H9 (cell line): ENCODE data around the gene PGLYRP4. TPM values are rescaled to one million over a fixed set of nuclear protein-coding genes. Genes with fewer than 3 reads are reported as not detected.

ENCODE experiments used
- DNase-seq: peaks from one replicate; pipeline ENCODE4 v3.0.0-alpha.2; 2017
- H2AFZ ChIP-seq: one replicate; pipeline ENCODE4 v1.6.1; 2013; ENCODE audit warnings: mild to moderate bottlenecking, low read length, control low read depth, moderate library complexity
- H2AK5ac ChIP-seq: 2 replicates; pipeline ENCODE4 v1.6.1; 2013; ENCODE audit warnings: low read length, control low read depth, mixed read lengths; ENCODE audit not compliant: insufficient read length
- H2BK120ac ChIP-seq: one replicate; pipeline ENCODE4 v1.6.1; 2013; ENCODE audit warnings: low read depth, mild to moderate bottlenecking, low read length, control low read depth, inconsistent platforms; ENCODE audit not compliant: poor library complexity, severe bottlenecking
- H2BK12ac ChIP-seq: 2 replicates; pipeline ENCODE4 v1.6.1; 2013; ENCODE audit warnings: low read length, control low read depth, mixed read lengths, low read depth; ENCODE audit not compliant: insufficient read length
- H2BK15ac ChIP-seq: 2 replicates; pipeline ENCODE4 v1.6.1; 2013; ENCODE audit warnings: low read depth, low read length, control low read depth
- H2BK20ac ChIP-seq: one replicate; pipeline ENCODE4 v1.6.1; 2013; ENCODE audit warnings: low read depth, mild to moderate bottlenecking, low read length, control low read depth, inconsistent platforms; ENCODE audit not compliant: poor library complexity, severe bottlenecking
- H2BK5ac ChIP-seq: 2 replicates; pipeline ENCODE4 v1.6.1; 2013; ENCODE audit warnings: low read length, control low read depth, mixed read lengths; ENCODE audit not compliant: insufficient read length
- H3K14ac ChIP-seq: 2 replicates; pipeline ENCODE4 v1.6.1; 2013; ENCODE audit warnings: low read length, control low read depth; ENCODE audit not compliant: insufficient read depth
- H3K18ac ChIP-seq: 2 replicates; pipeline ENCODE4 v1.6.1; 2013; ENCODE audit warnings: low read depth, mild to moderate bottlenecking, mixed read lengths, low read length, control low read depth; ENCODE audit not compliant: insufficient read length
- H3K23ac ChIP-seq: 2 replicates; pipeline ENCODE4 v1.6.1; 2013; ENCODE audit warnings: low read length, control low read depth, mixed read lengths, low read depth; ENCODE audit not compliant: insufficient read length
- H3K23me2 ChIP-seq: 2 replicates; pipeline ENCODE4 v1.6.1; 2013; ENCODE audit warnings: low read depth, mild to moderate bottlenecking, mixed read lengths, low read length, control low read depth; ENCODE audit not compliant: insufficient read length, poor library complexity, severe bottlenecking
- H3K27ac ChIP-seq: 2 replicates; pipeline ENCODE4 v1.5.1; 2013; ENCODE audit warnings: low read length, control low read depth, mixed read lengths, low read depth; ENCODE audit not compliant: insufficient read length
- H3K27me3 ChIP-seq: 2 replicates; pipeline ENCODE4 v1.6.1; 2013; ENCODE audit warnings: low read length, control low read depth, inconsistent platforms; ENCODE audit not compliant: insufficient read depth
- H3K4ac ChIP-seq: 2 replicates; pipeline ENCODE4 v1.6.1; 2013; ENCODE audit warnings: low read depth, mild to moderate bottlenecking, control low read depth, inconsistent platforms, low read length, moderate library complexity
- H3K4me1 ChIP-seq: 2 replicates; pipeline ENCODE4 v1.6.1; 2013; ENCODE audit warnings: low read length, control low read depth, inconsistent platforms; ENCODE audit not compliant: insufficient read depth
- H3K4me2 ChIP-seq: 2 replicates; pipeline ENCODE4 v1.6.1; 2013; ENCODE audit warnings: low read length, control low read depth, mixed read lengths; ENCODE audit not compliant: insufficient read length, insufficient read depth
- H3K56ac ChIP-seq: 2 replicates; pipeline ENCODE4 v1.6.1; 2013; ENCODE audit warnings: low read depth, mild to moderate bottlenecking, mixed read lengths, low read length, control low read depth; ENCODE audit not compliant: insufficient read length
- H3K79me1 ChIP-seq: 2 replicates; pipeline ENCODE4 v1.6.1; 2013; ENCODE audit warnings: low read depth, mild to moderate bottlenecking, moderate library complexity, low read length, control low read depth, inconsistent platforms; ENCODE audit not compliant: insufficient read depth, poor library complexity, severe bottlenecking
- H3K79me2 ChIP-seq: 2 replicates; pipeline ENCODE4 v1.6.1; 2013; ENCODE audit warnings: low read length, control low read depth, inconsistent platforms; ENCODE audit not compliant: insufficient read depth
- H3K9ac ChIP-seq: 2 replicates; pipeline ENCODE4 v1.6.1; 2013; ENCODE audit warnings: low read length, control low read depth, mixed read lengths; ENCODE audit not compliant: insufficient read length; ENCODE audit errors: extremely low read depth
- H3K9me3 ChIP-seq: one replicate; pipeline ENCODE4 v1.6.1; 2013; ENCODE audit warnings: low read depth, low read length, inconsistent platforms; ENCODE audit not compliant: control insufficient read depth
- H3T11ph ChIP-seq: one replicate; pipeline ENCODE4 v1.6.1; 2013; ENCODE audit warnings: mild to moderate bottlenecking, low read length, control low read depth, inconsistent platforms
- H4K20me1 ChIP-seq: one replicate; pipeline ENCODE4 v1.6.1; 2013; ENCODE audit not compliant: control insufficient read depth, insufficient read length, insufficient read depth
- H4K5ac ChIP-seq: 2 replicates; pipeline ENCODE4 v1.6.1; 2013; ENCODE audit warnings: low read depth, mild to moderate bottlenecking, mixed read lengths, low read length, control low read depth; ENCODE audit not compliant: insufficient read length
- H4K8ac ChIP-seq: replicated peaks from 2 replicates; pipeline ENCODE4 v1.6.1; 2013; ENCODE audit warnings: low read length, control low read depth, mixed read lengths, low read depth; ENCODE audit not compliant: insufficient read length
- H4K91ac ChIP-seq: 2 replicates; pipeline ENCODE4 v1.6.1; 2013; ENCODE audit warnings: low read depth, mild to moderate bottlenecking, moderate library complexity, mixed read lengths, low read length, control low read depth; ENCODE audit not compliant: insufficient read length
- H3K27ac Mint-ChIP-seq, 3 experiments: 2 replicates in 2 of 3; 3 replicates in 1 of 3; pipeline ENCODE4 v1.8.0; 2020 to 2021; ENCODE audit warnings: mixed read lengths in 3 of 3, mild to moderate bottlenecking in 1 of 3, moderate library complexity in 1 of 3
- H3K27me3 Mint-ChIP-seq: 2 replicates; pipeline ENCODE4 v1.8.0; 2021; ENCODE audit warnings: low read depth, mild to moderate bottlenecking, moderate library complexity, mixed read lengths
- H3K36me3 Mint-ChIP-seq, 3 experiments: 2 replicates in 2 of 3; 3 replicates in 1 of 3; pipeline ENCODE4 v1.8.0; 2020 to 2021; ENCODE audit warnings: low read depth in 3 of 3, mixed read lengths in 3 of 3; ENCODE audit not compliant: insufficient read depth in 1 of 3
- H3K4me1 Mint-ChIP-seq, 2 experiments: 2 replicates each; pipeline ENCODE4 v1.8.0; 2020; ENCODE audit warnings: mixed read lengths in 2 of 2
- H3K4me3 Mint-ChIP-seq, 2 experiments: 2 replicates in 1 of 2; 3 replicates in 1 of 2; pipeline ENCODE4 v1.8.0; 2020 to 2021; ENCODE audit warnings: mild to moderate bottlenecking in 2 of 2, mixed read lengths in 2 of 2, moderate library complexity in 1 of 2
- H3K9me3 Mint-ChIP-seq, 2 experiments: 2 replicates in 1 of 2; 3 replicates in 1 of 2; pipeline ENCODE4 v1.8.0; 2020; ENCODE audit warnings: mild to moderate bottlenecking in 2 of 2, mixed read lengths in 2 of 2, moderate library complexity in 1 of 2
- CTCF ChIP-seq: fragments of 200-600 bp; sonication (generic); conservative IDR thresholded peaks from 3 replicates; pipeline ENCODE4 v1.8.0; 2021; ENCODE audit warnings: antibody characterized with exemption, mild to moderate bottlenecking
- WGBS: extraction: QIAGEN DNeasy Blood & Tissue Kit; methylation state at CpG from one replicate; pipeline ENCODE4 v1.1.7; 2013; ENCODE audit warnings: missing lambda C conversion rate, low lambda C conversion rate, mixed read lengths; ENCODE audit not compliant: insufficient read length; ENCODE audit errors: extremely low coverage; 5-methylcytosine and 5-hydroxymethylcytosine counted together
- total RNA-seq: library from RNA; stranded (reverse); gene quantifications from 2 replicates; pipeline ENCODE4 v1.2.1, GENCODE V29; 2021

PGLYRP4 gene
- total RNA-seq, 1 experiment from 2014 or later = not detected

DNA sequence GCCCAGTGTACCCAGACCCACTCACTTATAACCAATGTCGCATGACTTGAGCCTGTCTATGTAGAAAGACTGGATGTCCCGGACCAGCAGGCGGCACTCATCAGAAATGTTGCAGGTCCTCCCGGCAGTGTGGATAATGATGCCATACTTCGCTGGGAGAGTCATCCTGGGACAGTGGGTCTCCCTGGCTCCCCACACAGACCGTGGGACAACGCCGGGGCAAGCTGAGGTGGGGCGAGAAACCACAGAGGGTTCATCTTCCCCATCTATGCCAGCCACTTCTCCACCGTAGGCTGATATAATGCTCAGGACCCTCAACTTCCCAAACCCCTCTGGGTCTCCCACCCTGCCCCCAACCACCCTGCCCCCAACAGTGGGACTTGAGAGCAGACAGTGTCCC, 8.3 kb downstream of the PGLYRP4 start:
- no peak overlapping the region for H3K4me3 Mint-ChIP-seq
- WGBS = no CpG with 5 or more reads among the region's 10 CpGs
- no peak overlapping the region for H3K18ac ChIP-seq

More for the DNA sequence above, 8.3 kb downstream of the PGLYRP4 start:
- H3K4ac ChIP-seq = no peak overlapping the region
- H4K8ac ChIP-seq = no peak overlapping the region
- no peak overlapping the region for H3T11ph ChIP-seq
- H3K23me2 ChIP-seq = no peaks in the 10 kb centered on the region
- H2BK15ac ChIP-seq = no peak overlapping the region
- no peak overlapping the region for H2AK5ac ChIP-seq
- Mint-ChIP-seq H3K4me1 (peaks cover 0 to 5% of the 10 kb centered on the region in 2 experiments; a peak in 2 of 4 replicates), H3K9me3 (peaks cover 0 to 2% of the 10 kb centered on the region in 2 experiments; a peak in 1 of 5 replicates), H3K27me3 (peaks cover 15% of the 10 kb centered on the region), H3K36me3 (no peaks in the 10 kb centered on the region), H3K27ac (no peak overlapping the region)
- H3K79me1 ChIP-seq = no peaks in the 10 kb centered on the region
- no peak overlapping the region for H3K27ac ChIP-seq
- no peak for DNase-seq
- TF ChIP-seq CTCF = no peak
- no peak overlapping the region for H3K56ac ChIP-seq
- H4K20me1 ChIP-seq = no peaks in the 10 kb centered on the region
- H3K23ac ChIP-seq = no peak overlapping the region
- H3K9me3 ChIP-seq = no peaks in the 10 kb centered on the region
- no peaks in the 10 kb centered on the region for H3K79me2 ChIP-seq
- no peak overlapping the region for H4K5ac ChIP-seq
- H2BK20ac ChIP-seq = no peak overlapping the region
- H3K14ac ChIP-seq = no peak overlapping the region; the same call in 1 of the 2 replicates
- no peak overlapping the region for H2BK5ac ChIP-seq
- H3K9ac ChIP-seq = no peak overlapping the region
- no peak overlapping the region for H3K4me2 ChIP-seq
- no peaks in the 10 kb centered on the region for H3K27me3 ChIP-seq
- H4K91ac ChIP-seq = no peak overlapping the region
- H2BK12ac ChIP-seq = no peak overlapping the region
- no peak overlapping the region for H2BK120ac ChIP-seq
- H2AFZ ChIP-seq = no peak overlapping the region
- no peaks in the 10 kb centered on the region for H3K4me1 ChIP-seq
